GM12878 (cell line): ENCODE results near the gene ARHGEF7. TPM values are rescaled to one million over a fixed set of nuclear protein-coding genes. Genes with fewer than 3 reads are reported as not detected.

Experiments
- ATAC-seq: fragments of 200-7000 bp; cut with Tn5 transposase; 3 replicates; pipeline ENCODE4 v1.9.1; 2020; ENCODE audit warnings: mild to moderate bottlenecking, moderate library complexity
- BruUV-seq: library from RNA; stranded (reverse); fragments of 400-500 nt; replicated peaks from 2 replicates; lab custom pipeline; 2021; lab: Mats Ljungman, UMichigan
- CTCF ChIA-PET: fragments of 300-600 bp; sonication (Branson Sonifier 250); formaldehyde crosslinking; extraction: SDS; loops from one replicate; lab custom pipeline; 2021; ENCODE audit warnings: inconsistent platforms; lab: Yijun Ruan, JAX
- POLR2A ChIA-PET: fragments of 350-600 bp; formaldehyde crosslinking; extraction: SDS; loops from one replicate; lab custom pipeline; 2021; ENCODE audit warnings: inconsistent platforms; lab: Charles Lee
- RAD21 ChIA-PET: fragments of 300-600 bp; sonication (Branson Sonifier 250); formaldehyde crosslinking; loops from one replicate; lab custom pipeline; 2023; ENCODE audit warnings: antibody characterized with exemption; ENCODE audit not compliant: unreplicated experiment; lab: Charles Lee
- SMC1A ChIA-PET: fragments of 300-600 bp; sonication (Branson Sonifier 250); formaldehyde crosslinking; loops from one replicate; lab custom pipeline; 2023; ENCODE audit not compliant: unreplicated experiment, uncharacterized antibody; lab: Charles Lee
- DNase-seq: peaks from one replicate; pipeline ENCODE4 v3.0.0-alpha.2; 2011; ENCODE audit warnings: low read depth, low spot score
- FAIRE-seq: peaks from 3 replicates; lab custom pipeline; 2011; peaks lifted over from hg19 to GRCh38; lab: Jason Lieb, UNC
- H2AFZ ChIP-seq: 2 replicates; pipeline ENCODE4 v1.6.0; 2011; ENCODE audit warnings: low read depth, low read length, control low read depth; ENCODE audit not compliant: control insufficient read depth
- H3K27ac ChIP-seq: 2 replicates; pipeline ENCODE4 v1.5.1; 2011; ENCODE audit warnings: control low read depth; ENCODE audit not compliant: control insufficient read depth, insufficient read depth
- H3K27me3 ChIP-seq, 2 experiments: replicated peaks in 1 of 2; 2 replicates each; pipeline versions ENCODE4 v1.6.0 to v1.6.1; 2011; ENCODE audit warnings: low read length in 1 of 2; ENCODE audit not compliant: control insufficient read depth in 2 of 2, insufficient read depth in 2 of 2
- H3K36me3 ChIP-seq, 2 experiments: 2 replicates each; pipeline ENCODE4 v1.5.1; 2011; ENCODE audit warnings: low read length in 1 of 2; ENCODE audit not compliant: control insufficient read depth in 2 of 2, insufficient read depth in 2 of 2
- H3K4me1 ChIP-seq: 2 replicates; pipeline ENCODE4 v1.6.1; 2011; ENCODE audit warnings: mild to moderate bottlenecking, low read length, moderate library complexity, mixed read lengths; ENCODE audit not compliant: control insufficient read depth, insufficient read depth
- H3K4me2 ChIP-seq: 2 replicates; pipeline ENCODE4 v1.6.0; 2011; ENCODE audit warnings: control low read depth; ENCODE audit not compliant: control insufficient read depth, insufficient read depth
- H3K4me3 ChIP-seq: fragments of 200-600 bp; sonication (generic); 2 replicates; pipeline ENCODE4 v1.5.1; 2016
- H3K79me2 ChIP-seq: 2 replicates; pipeline ENCODE4 v1.6.0; 2011; ENCODE audit warnings: low read length; ENCODE audit not compliant: control insufficient read depth, insufficient read depth
- H3K9ac ChIP-seq: 2 replicates; pipeline ENCODE4 v1.8.0; 2011; ENCODE audit warnings: low read length, control low read depth, mixed read lengths; ENCODE audit not compliant: control insufficient read depth, insufficient read depth
- H3K9me3 ChIP-seq: replicated peaks from 3 replicates; pipeline ENCODE4 v1.5.1; 2011; ENCODE audit warnings: mild to moderate bottlenecking, low read length; ENCODE audit not compliant: control insufficient read depth, insufficient read depth
- H4K20me1 ChIP-seq: 2 replicates; pipeline ENCODE4 v1.6.0; 2011; ENCODE audit not compliant: control insufficient read depth, insufficient read depth
- BCL3 ChIP-seq: IDR thresholded peaks from 2 replicates; pipeline ENCODE4 v1.6.1; 2011; ENCODE audit warnings: borderline replicate concordance, low read depth, mild to moderate bottlenecking, moderate library complexity, low read length; ENCODE audit not compliant: insufficient read depth, poor library complexity, severe bottlenecking
- E2F4 ChIP-seq: IDR thresholded peaks from 2 replicates; pipeline ENCODE4 v1.6.1; 2012; ENCODE audit warnings: low read depth, low read length, improper control_type of control experiment
- E4F1 ChIP-seq: fragments of 450-650 bp; IDR thresholded peaks from 2 replicates; pipeline ENCODE4 v1.6.1; 2018; ENCODE audit warnings: borderline replicate concordance, mild to moderate bottlenecking; ENCODE audit not compliant: partially characterized antibody
- IRF4 ChIP-seq: IDR thresholded peaks from 2 replicates; pipeline ENCODE4 v1.6.1; 2011; ENCODE audit warnings: low read depth, low read length
- LARP7 ChIP-seq: fragments of 450-650 bp; IDR thresholded peaks from 2 replicates; pipeline ENCODE4 v1.6.1; 2017; ENCODE audit warnings: mild to moderate bottlenecking
- MYB ChIP-seq: fragments of 150-350 bp; IDR thresholded peaks from 2 replicates; pipeline ENCODE4 v1.6.1; 2014; ENCODE audit warnings: mild to moderate bottlenecking, low read depth, low read length, borderline replicate concordance
- PKNOX1 ChIP-seq: fragments of 450-650 bp; IDR thresholded peaks from 2 replicates; pipeline ENCODE4 v1.6.1; 2016; ENCODE audit warnings: mild to moderate bottlenecking
- SRF ChIP-seq, 2 experiments: IDR thresholded peaks; 2 replicates each; pipeline ENCODE4 v1.6.1; 2011; ENCODE audit warnings: low read depth in 2 of 2, low read length in 2 of 2, mild to moderate bottlenecking in 1 of 2, moderate library complexity in 1 of 2
- SUPT20H ChIP-seq: IDR thresholded peaks from 2 replicates; pipeline ENCODE4 v1.6.1; 2011; ENCODE audit warnings: low read depth, mild to moderate bottlenecking, low read length, moderate library complexity, borderline replicate concordance; ENCODE audit not compliant: control insufficient read depth
- TARDBP ChIP-seq: IDR thresholded peaks from 2 replicates; pipeline ENCODE4 v1.6.1; 2016; ENCODE audit warnings: borderline replicate concordance
- WGBS: methylation state at CpG from one replicate; pipeline ENCODE4 v1.1.6; 2016; ENCODE audit warnings: low lambda C conversion rate; ENCODE audit not compliant: insufficient replicate concordance, insufficient coverage; ENCODE audit errors: missing lambda C conversion rate; 5-methylcytosine and 5-hydroxymethylcytosine counted together
- in situ Hi-C: fragments of 300-500 bp; cut with MboI; formaldehyde crosslinking; loops from 9 replicates; pipeline ENCODE4 v1.14.3; 2018; ENCODE audit warnings: mixed read lengths
- intact Hi-C: fragments of 100-400 bp; cut with micrococcal nuclease; formaldehyde crosslinking; loops from one replicate; pipeline ENCODE4 v1.14.2; 2022; ENCODE audit not compliant: unreplicated experiment
- polyA plus RNA-seq, 11 experiments: library from polyadenylated mRNA; depleted of rRNA in 4 of 11; unstranded in 6 of 11; stranded (reverse) in 5 of 11; fragments of >200 nt; fragmentation: Nextera tagmentation in 4 of 11; fragmentation: Illumina TruSeq in 1 of 11; extraction: Ambion mirVana in 4 of 11; extraction: Trizol in 1 of 11; gene quantifications; 1 replicate in 1 of 11; 2 replicates in 10 of 11; pipeline versions ENCODE4 v1.2.1 to v1.2.3, GENCODE V29; 2011 to 2016; ENCODE audit warnings: inconsistent platforms in 2 of 11, missing spikeins in 2 of 11, low read depth in 1 of 11
- total RNA-seq, 4 experiments: library from RNA; depleted of rRNA in 3 of 4; stranded (reverse); fragments of >200 nt in 3 of 4; fragmentation: Illumina TruSeq in 1 of 4; extraction: Trizol in 1 of 4; gene quantifications; 2 replicates each; pipeline versions ENCODE4 v1.2.1 to v1.2.3, GENCODE V29; 2013 to 2021

ARHGEF7 gene
- total and polyA plus RNA-seq, 10 of the 15 experiments (the other 5 are each of a cell fraction or from before 2014, with no cell fraction given) = 4.7 to 65.5 (median 36.6) TPM

GRCh38 chr13:111232191-111232590 lies 117.1 kb downstream of the ARHGEF7 start:
- Histone ChIP-seq H3K4me2 (no peak overlapping the region), H3K79me2 (peaks cover 11% of the 10 kb centered on the region), H3K9ac (no peak overlapping the region), H3K36me3 (peaks cover 23 to 32% of the 10 kb centered on the region in 2 experiments; a peak in 3 of 4 replicates), H3K4me1 (no peaks in the 10 kb centered on the region), H3K27ac (no peak overlapping the region), H3K27me3 (no peaks in the 10 kb centered on the region)
- BruUV-seq = no TSS peak
- intact Hi-C loops (no loop called here), in situ Hi-C loops (no loop called here)
- RAD21 ChIA-PET = no interaction called here
- DNase-seq (no peak), ATAC-seq (no peak)
- WGBS = 95% methylated on average over 7 of the region's 7 CpGs
- TF ChIP-seq BCL3 (no peak), PKNOX1 (no peak), IRF4 (no peak), LARP7 (no peak), E4F1 (no peak), MYB (no peak), SUPT20H (no peak), SRF (IDR thresholded peaks at IDR 0.05; ENCODE audit: low read depth in 2 of 2, low read length in 2 of 2) (no peak), E2F4 (no peak), TARDBP (no peak)
- TF ChIP-seq, all 136 proteins: peak for 0
- FAIRE-seq = no peak
- Histone ChIP-seq H3K9me3 (no peaks in the 10 kb centered on the region; the same call in 2 of the 3 replicates), H4K20me1 (peaks cover 2% of the 10 kb centered on the region; the same call in 1 of the 2 replicates), H2AFZ (no peak overlapping the region), H3K4me3 (no peak overlapping the region)
- ChIA-PET CTCF (no interaction called here), SMC1A (no interaction called here), POLR2A (no interaction called here)
